ENCODE measurements around the gene VSTM2L. TPM values are rescaled to one million over a fixed set of nuclear protein-coding genes. Genes with fewer than 3 reads are reported as not detected.

The VSTM2L gene
- polyA plus RNA-seq, 1 donor (not counting 4 experiments of a cell fraction or from before 2014, with no cell fraction given), result 0.75 TPM

DNA sequence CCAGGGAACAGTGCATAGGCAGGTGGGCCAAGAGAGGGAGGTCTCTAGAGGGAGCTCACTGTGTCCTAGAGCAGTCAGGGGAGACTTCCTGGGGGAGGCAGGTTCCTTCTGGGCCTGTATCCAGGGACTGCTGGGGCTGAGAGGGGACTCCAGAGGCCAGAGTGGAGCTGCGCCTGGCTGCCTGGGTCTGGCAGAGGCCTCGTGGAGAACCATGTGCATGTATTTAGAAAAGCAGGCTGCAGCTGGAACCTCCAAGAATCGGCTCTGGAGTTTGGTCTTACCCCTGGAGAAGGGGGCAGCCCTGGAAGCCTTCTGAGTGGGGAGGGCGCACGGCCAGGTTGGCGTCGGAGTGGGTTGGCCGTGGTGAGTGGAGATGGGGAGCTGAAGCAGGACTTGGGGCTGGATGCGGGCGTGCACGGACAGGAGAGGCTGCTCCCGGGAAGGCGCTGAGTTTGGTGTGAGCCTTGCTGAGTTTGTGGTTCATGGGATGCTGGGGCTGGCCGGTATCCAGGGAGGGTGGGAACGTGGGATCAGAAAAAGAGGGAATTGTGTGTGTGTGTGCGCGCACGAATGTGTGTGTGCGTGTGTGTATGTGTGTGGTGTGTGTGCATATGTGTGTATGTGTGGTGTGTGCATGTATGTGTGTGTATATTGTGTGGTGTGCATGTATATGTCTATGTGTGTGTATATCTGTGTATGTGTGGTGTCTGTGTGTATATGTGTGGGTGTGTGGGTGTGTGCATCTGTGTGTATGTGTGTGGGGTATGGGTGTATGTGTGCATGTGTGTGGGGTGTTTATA lies 10.8 kb downstream of the VSTM2L start:
- FAIRE-seq (no peak), DNase-seq (ENCODE audit: low read depth, low spot score) (no peak)
- Histone ChIP-seq H3K4me3 (ENCODE audit: control insufficient read depth in 2 of 3, extremely low read depth in 1 of 3, insufficient read depth in 2 of 3, low read depth in 1 of 3, low read length in 3 of 3) (no peak overlapping the region), H3K79me2 (ENCODE audit: control insufficient read depth, insufficient read depth, low read length) (no peaks in the 10 kb centered on the region), H2AFZ (ENCODE audit: control insufficient read depth, low read length) (no peak overlapping the region), H4K20me1 (ENCODE audit: control insufficient read depth, extremely low read depth, insufficient read depth, low read length) (no peaks in the 10 kb centered on the region), H3K4me1 (ENCODE audit: control insufficient read depth, extremely low read depth, insufficient read depth, low read length) (no peaks in the 10 kb centered on the region), H3K9ac (ENCODE audit: control insufficient read depth, extremely low read depth, insufficient read depth, low read length) (no peak overlapping the region), H3K9me3 (ENCODE audit: control insufficient read depth, low read depth, low read length) (no peaks in the 10 kb centered on the region), H3K27ac (ENCODE audit: control insufficient read depth, insufficient read depth, low read length) (no peak overlapping the region), H3K36me3 (ENCODE audit: control insufficient read depth in 2 of 2, extremely low read depth in 1 of 2, insufficient read depth in 2 of 2, low read length in 2 of 2) (no peaks in the 10 kb centered on the region), H3K9me1 (ENCODE audit: control insufficient read depth, extremely low read depth, insufficient read depth, low read length) (no peaks in the 10 kb centered on the region), H3K27me3 (ENCODE audit: control insufficient read depth, extremely low read depth, insufficient read depth, low read length) (peaks cover 82% of the 10 kb centered on the region), H3K4me2 (ENCODE audit: control insufficient read depth, extremely low read depth, insufficient read depth, low read depth, low read length) (no peak overlapping the region)
- TF ChIP-seq, protein P1, sequence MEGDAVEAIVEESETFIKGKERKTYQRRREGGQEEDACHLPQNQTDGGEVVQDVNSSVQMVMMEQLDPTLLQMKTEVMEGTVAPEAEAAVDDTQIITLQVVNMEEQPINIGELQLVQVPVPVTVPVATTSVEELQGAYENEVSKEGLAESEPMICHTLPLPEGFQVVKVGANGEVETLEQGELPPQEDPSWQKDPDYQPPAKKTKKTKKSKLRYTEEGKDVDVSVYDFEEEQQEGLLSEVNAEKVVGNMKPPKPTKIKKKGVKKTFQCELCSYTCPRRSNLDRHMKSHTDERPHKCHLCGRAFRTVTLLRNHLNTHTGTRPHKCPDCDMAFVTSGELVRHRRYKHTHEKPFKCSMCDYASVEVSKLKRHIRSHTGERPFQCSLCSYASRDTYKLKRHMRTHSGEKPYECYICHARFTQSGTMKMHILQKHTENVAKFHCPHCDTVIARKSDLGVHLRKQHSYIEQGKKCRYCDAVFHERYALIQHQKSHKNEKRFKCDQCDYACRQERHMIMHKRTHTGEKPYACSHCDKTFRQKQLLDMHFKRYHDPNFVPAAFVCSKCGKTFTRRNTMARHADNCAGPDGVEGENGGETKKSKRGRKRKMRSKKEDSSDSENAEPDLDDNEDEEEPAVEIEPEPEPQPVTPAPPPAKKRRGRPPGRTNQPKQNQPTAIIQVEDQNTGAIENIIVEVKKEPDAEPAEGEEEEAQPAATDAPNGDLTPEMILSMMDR (optimal IDR thresholded peaks at IDR 0.05 in 1 of 3, IDR thresholded peaks at IDR 0.05 in 1 of 3, conservative IDR thresholded peaks at IDR 0.05 in 1 of 3; ENCODE audit: extremely low read depth in 1 of 3, insufficient read depth in 2 of 3, low read length in 3 of 3), result no peak
- TF ChIP-seq EZH2 (IDR thresholded peaks at IDR 0.05; ENCODE audit: low read length), result peak; percentile 30
- dilution Hi-C loops (cut with MboI; ENCODE audit: extremely low pct_ligation_motif_present, low sequenced_read_pairs), result no loop called here

DNA sequence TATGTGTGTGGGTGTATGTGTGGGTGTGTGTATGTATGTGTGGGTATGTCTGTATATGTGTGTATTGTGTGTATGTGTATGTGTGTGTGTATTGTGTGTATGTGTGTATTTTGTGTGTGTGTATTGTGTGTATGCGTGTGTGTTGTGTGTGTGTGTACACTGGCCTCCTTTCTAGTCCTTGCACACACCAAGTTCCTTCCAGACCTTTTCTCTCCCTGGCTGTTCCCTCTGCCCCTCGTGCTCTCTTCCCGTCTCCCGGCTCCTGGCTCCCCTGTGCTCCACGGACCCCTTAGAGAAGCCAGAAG lies 11.4 kb downstream of the VSTM2L start:
- no peaks in the 10 kb centered on the region for H3K79me2 ChIP-seq (ENCODE audit: control insufficient read depth, insufficient read depth, low read length)
- dilution Hi-C loops (cut with MboI; ENCODE audit: extremely low pct_ligation_motif_present, low sequenced_read_pairs), result no loop called here
- no peaks in the 10 kb centered on the region for H3K9me3 ChIP-seq (ENCODE audit: control insufficient read depth, low read depth, low read length)
- TF ChIP-seq, protein P1 (optimal IDR thresholded peaks at IDR 0.05 in 1 of 3, IDR thresholded peaks at IDR 0.05 in 1 of 3, conservative IDR thresholded peaks at IDR 0.05 in 1 of 3; ENCODE audit: extremely low read depth in 1 of 3, insufficient read depth in 2 of 3, low read length in 3 of 3), result no peak
- TF ChIP-seq EZH2 (IDR thresholded peaks at IDR 0.05; ENCODE audit: low read length), result no peak
- H3K9ac ChIP-seq (ENCODE audit: control insufficient read depth, extremely low read depth, insufficient read depth, low read length), result no peak overlapping the region
- no peaks in the 10 kb centered on the region for H3K9me1 ChIP-seq (ENCODE audit: control insufficient read depth, extremely low read depth, insufficient read depth, low read length)
- no peaks in the 10 kb centered on the region for H3K4me1 ChIP-seq (ENCODE audit: control insufficient read depth, extremely low read depth, insufficient read depth, low read length)
- H4K20me1 ChIP-seq (ENCODE audit: control insufficient read depth, extremely low read depth, insufficient read depth, low read length), result no peaks in the 10 kb centered on the region
- FAIRE-seq (no peak), DNase-seq (ENCODE audit: low read depth, low spot score) (no peak)
- peaks cover 85% of the 10 kb centered on the region for H3K27me3 ChIP-seq (ENCODE audit: control insufficient read depth, extremely low read depth, insufficient read depth, low read length)
- no peak overlapping the region for H3K27ac ChIP-seq (ENCODE audit: control insufficient read depth, insufficient read depth, low read length)
- no peaks in the 10 kb centered on the region for H3K36me3 ChIP-seq (ENCODE audit: control insufficient read depth in 2 of 2, extremely low read depth in 1 of 2, insufficient read depth in 2 of 2, low read length in 2 of 2)
- no peak overlapping the region for H3K4me2 ChIP-seq (ENCODE audit: control insufficient read depth, extremely low read depth, insufficient read depth, low read depth, low read length)
- no peak overlapping the region for H2AFZ ChIP-seq (ENCODE audit: control insufficient read depth, low read length)
- H3K4me3 ChIP-seq (ENCODE audit: control insufficient read depth in 2 of 3, extremely low read depth in 1 of 3, insufficient read depth in 2 of 3, low read depth in 1 of 3, low read length in 3 of 3), result no peak overlapping the region
